ENCODE results near the gene GGTA1. TPM values are rescaled to one million over a fixed set of nuclear protein-coding genes. Genes with fewer than 3 reads are reported as not detected.
A peak's percentile ranks its signal among the peaks of the same experiment; 100 is the strongest.

GGTA1 gene
- total RNA-seq, 1 donor from 2014 or later: not detected

- DNase-seq (ENCODE audit: low read depth): no peak
- no peak for TF ChIP-seq CTCF (conservative IDR thresholded peaks at IDR 0.05; ENCODE audit: low read depth, low read length)
- no peak overlapping the region for H3K4me3 ChIP-seq (ENCODE audit: low read depth, low read length)
These were observed 47.6 kb downstream of the GGTA1 start for GRCh38 chr9:121452085-121452484.

- no peak for TF ChIP-seq CTCF (conservative IDR thresholded peaks at IDR 0.05; ENCODE audit: low read depth, low read length)
These were observed 48.1 kb downstream of the GGTA1 start for GRCh38 chr9:121451586-121451985.

GRCh38 chr9:121450241-121450640 lies 49.4 kb downstream of the GGTA1 start:
- no peak overlapping the region for H3K4me3 ChIP-seq (ENCODE audit: low read depth, low read length)
- no peak for DNase-seq (ENCODE audit: low read depth)
- no peak for TF ChIP-seq CTCF (conservative IDR thresholded peaks at IDR 0.05; ENCODE audit: low read depth, low read length)

More at GRCh38 chr9:121451586-121451985, 48.1 kb downstream of the GGTA1 start:
- DNase-seq (ENCODE audit: low read depth): no peak
- H3K4me3 ChIP-seq (ENCODE audit: low read depth, low read length): no peak overlapping the region

- no peak for DNase-seq (ENCODE audit: low read depth)
- TF ChIP-seq CTCF (conservative IDR thresholded peaks at IDR 0.05; ENCODE audit: low read depth, low read length): no peak
- no peak overlapping the region for H3K4me3 ChIP-seq (ENCODE audit: low read depth, low read length)
These were observed 49.9 kb downstream of the GGTA1 start for GRCh38 chr9:121449786-121450185.

- no peak for DNase-seq (ENCODE audit: low read depth)
- no peak for TF ChIP-seq CTCF (conservative IDR thresholded peaks at IDR 0.05; ENCODE audit: low read depth, low read length)
- no peak overlapping the region for H3K4me3 ChIP-seq (ENCODE audit: low read depth, low read length)
These were observed 52.3 kb downstream of the GGTA1 start for GRCh38 chr9:121447321-121447834.

GRCh38 chr9:121445986-121446385 lies 53.7 kb downstream of the GGTA1 start:
- TF ChIP-seq CTCF (conservative IDR thresholded peaks at IDR 0.05; ENCODE audit: low read depth, low read length): peak; percentile 29
- DNase-seq (ENCODE audit: low read depth): no peak
- H3K4me3 ChIP-seq (ENCODE audit: low read depth, low read length): no peak overlapping the region

GRCh38 chr9:121443981-121444380 lies 55.7 kb downstream of the GGTA1 start:
- no peak overlapping the region for H3K4me3 ChIP-seq (ENCODE audit: low read depth, low read length)
- TF ChIP-seq CTCF (conservative IDR thresholded peaks at IDR 0.05; ENCODE audit: low read depth, low read length): no peak
- DNase-seq (ENCODE audit: low read depth): no peak

Measured in epithelial cell of proximal tubule (primary cell).